C4-2B (cell line): ENCODE data around the gene ATXN1.
"Not testable (repeated sequence)": the region's sequence is repeated elsewhere in the genome, so short reads cannot be mapped to it uniquely, and the experiment has no call there.

ENCODE experiments used
- H3K27ac ChIP-seq: fragments of 450-650 bp; 2 replicates; pipeline ENCODE4 v1.5.1; 2017
- ZFX ChIP-seq: fragments of 450-650 bp; IDR thresholded peaks from 2 replicates; pipeline ENCODE4 v1.6.1; 2017
- TF ChIP-seq, protein P1 (sequence below): fragments of 450-650 bp; conservative IDR thresholded peaks from 2 replicates; pipeline ENCODE4 v1.5.1; 2017; ENCODE audit warnings: mild to moderate bottlenecking

ATXN1 gene

DNA sequence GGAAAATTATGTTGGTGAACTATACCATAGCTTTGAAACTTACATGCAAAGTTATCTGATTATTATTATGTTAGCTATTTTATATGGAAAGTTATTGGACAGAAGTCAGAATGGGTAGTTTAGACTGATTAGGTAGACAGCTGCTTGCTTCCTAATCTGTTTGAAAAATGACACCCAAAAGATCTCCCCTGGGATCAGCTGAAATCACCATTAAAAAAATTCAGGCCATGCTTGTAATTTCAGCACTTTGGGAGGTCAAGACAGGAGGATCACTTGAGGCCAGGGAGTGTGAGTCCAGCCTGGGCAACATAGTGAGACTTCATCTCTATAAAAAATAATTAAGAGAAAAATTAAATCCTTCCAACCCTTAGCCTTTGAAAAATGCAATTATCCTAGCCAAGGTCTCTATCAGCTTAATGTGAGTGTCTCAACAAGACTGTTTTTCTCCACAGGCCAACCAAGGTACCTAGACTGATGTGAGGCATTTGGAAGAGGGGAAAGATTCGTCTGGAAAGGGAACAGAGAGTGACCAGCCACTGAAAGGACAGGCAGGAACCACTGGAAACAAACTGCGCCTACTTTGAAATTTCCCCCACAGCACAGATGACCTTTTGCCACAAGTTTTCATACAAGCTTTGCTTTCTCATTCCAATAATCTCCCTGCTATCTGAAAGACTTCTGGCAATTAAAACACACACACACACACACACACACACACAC lies 290.6 kb downstream of the ATXN1 start:
- TF ChIP-seq, protein P1, sequence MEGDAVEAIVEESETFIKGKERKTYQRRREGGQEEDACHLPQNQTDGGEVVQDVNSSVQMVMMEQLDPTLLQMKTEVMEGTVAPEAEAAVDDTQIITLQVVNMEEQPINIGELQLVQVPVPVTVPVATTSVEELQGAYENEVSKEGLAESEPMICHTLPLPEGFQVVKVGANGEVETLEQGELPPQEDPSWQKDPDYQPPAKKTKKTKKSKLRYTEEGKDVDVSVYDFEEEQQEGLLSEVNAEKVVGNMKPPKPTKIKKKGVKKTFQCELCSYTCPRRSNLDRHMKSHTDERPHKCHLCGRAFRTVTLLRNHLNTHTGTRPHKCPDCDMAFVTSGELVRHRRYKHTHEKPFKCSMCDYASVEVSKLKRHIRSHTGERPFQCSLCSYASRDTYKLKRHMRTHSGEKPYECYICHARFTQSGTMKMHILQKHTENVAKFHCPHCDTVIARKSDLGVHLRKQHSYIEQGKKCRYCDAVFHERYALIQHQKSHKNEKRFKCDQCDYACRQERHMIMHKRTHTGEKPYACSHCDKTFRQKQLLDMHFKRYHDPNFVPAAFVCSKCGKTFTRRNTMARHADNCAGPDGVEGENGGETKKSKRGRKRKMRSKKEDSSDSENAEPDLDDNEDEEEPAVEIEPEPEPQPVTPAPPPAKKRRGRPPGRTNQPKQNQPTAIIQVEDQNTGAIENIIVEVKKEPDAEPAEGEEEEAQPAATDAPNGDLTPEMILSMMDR = no peak
- TF ChIP-seq ZFX = no peak
- no peak overlapping the region for H3K27ac ChIP-seq

DNA sequence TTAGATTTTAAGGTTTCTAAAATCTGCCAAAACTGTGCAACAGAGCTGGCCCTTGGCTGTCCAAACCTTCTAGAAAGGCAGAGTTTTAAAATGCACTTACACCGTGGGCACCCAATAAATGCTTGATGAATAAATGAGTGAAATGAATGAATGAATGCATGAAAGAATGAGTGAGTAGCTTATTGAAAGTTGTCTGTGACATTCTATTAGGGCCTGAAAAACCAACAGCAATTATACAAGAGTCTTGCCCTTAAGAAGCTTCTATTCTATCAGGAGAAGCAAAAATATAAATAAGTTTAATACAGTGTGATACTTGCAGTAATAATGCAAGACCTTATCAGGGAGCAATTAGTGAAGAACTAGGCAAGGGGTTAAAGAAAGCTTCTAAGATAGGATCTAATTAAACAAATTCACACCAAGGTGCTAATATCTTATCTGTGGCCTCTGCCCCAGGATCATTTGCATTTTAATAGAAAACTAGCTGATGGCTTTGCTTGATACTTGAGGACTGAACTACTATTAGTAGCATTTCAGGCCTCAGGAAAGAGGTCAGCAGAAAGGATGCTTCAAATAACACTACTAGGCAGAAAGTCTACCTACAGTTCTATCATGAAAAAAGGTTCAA lies 292.2 kb downstream of the ATXN1 start:
- H3K27ac ChIP-seq = no peak overlapping the region
- TF ChIP-seq, protein P1 = no peak

DNA sequence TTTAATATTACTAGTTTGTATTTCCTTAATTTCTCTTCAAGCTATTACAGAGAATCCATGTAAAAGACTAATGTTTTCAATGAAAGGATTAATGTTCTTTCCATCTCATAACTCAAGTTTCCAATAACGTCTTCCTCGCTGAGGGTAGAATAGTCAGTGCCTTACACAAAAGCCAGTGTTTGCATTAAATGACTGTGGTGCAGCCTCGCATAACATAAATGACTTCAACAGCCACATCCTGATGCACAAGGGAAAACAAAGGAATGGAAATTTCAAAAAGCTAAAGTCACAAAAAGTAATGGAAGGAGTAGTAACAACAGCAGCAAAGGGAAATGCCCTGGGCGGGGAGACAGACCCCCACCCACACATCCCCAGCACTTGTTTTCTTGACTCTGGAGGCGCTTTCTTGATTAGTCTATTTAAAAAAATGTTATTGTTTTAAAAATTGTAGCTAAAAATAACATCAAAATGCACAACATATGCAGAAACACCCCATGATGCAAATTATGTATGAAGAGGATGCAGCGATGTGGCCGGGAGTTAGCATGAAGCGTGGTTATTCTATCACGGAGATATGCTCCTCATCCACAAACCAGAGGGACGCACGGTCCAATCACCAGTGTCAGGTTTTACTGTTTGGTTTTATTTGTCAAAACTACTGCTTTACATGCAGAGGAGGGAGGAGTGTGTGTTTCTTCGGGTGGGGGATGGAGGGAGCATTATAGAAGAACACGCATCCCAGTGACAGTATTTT lies 294.3 kb downstream of the ATXN1 start:
- H3K27ac ChIP-seq = no peak overlapping the region
- no peak for TF ChIP-seq ZFX
- TF ChIP-seq, protein P1 = no peak

DNA sequence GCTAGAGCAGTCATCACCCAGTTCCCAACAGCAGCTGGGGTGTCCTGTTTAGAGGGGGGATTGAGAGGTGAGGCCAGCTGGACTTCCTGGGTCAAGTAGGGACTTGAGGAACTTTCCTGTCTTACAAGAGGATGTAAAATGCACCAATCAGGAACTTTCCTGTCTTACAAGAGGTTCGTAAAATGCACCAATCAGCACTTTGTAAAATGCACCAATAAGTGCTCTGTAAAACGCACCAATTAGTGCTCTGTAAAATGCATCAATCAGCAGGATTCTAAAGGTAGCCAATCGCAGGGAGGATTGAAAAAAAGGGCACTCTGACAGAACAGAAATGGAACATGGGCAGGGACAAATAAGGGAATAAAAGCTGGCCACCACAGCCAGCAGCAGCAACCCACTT lies 297.2 kb downstream of the ATXN1 start:
- no peak for TF ChIP-seq ZFX
- TF ChIP-seq, protein P1 = no peak
- H3K27ac ChIP-seq = no peak overlapping the region

DNA sequence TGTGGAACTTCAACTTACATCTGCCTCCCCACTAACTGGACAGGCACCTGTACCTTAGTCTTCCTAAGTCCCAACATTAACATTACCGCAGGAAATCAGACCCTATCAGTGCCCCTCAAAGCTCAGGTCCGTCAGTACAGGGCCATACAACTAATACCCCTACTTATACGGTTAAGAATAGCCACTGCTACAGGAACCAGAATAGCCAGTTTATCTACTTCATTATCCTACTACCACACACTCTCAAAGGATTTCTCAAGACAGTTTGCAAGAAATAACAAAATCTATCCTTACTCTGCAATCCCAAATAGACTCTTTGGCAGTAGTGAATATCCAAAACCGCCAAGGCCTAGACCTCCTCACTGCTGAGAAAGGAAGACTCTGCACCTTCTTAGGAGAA lies 298.0 kb downstream of the ATXN1 start:
- not testable (repeated sequence) for H3K27ac ChIP-seq

DNA sequence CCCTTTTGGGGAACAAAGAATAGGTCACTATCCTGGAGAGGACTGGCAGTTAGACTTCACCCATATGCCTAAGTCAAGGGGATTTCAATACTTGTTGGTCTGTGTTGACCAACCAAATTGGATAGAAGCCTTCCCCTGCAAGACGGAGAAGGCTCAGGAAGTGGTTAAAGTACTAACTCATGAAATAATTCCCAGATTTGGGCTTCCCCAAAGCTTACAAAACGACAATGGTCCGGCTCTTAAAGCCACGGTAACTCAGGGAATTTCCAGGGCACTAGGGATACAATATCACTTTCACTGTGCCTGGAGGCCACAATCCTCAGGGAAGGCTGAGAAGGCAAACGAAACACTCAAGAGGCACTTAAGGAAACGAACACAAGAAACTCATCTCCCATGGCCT lies 299.8 kb downstream of the ATXN1 start:
- H3K27ac ChIP-seq = no peak overlapping the region
- TF ChIP-seq ZFX = no peak

DNA sequence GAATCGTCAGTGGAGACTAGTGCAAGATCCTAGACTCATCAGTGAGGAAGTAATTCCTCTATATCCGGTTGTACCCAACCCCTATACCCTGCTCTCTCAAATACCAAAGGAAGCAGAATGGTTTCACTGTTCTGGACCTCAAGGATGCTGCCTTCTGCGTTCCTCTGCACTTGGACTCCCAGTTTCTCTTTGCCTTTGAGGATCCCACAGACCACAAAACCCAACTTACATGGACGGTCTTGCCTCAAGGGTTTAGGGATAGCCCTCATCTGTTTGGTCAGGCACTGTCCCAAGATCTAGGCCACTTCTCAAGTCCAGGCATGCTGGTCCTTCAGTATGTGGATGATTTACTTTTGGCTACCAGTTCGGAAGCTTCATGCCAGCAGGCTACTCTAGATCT lies 301.8 kb downstream of the ATXN1 start:
- not testable (repeated sequence) for H3K27ac ChIP-seq

DNA sequence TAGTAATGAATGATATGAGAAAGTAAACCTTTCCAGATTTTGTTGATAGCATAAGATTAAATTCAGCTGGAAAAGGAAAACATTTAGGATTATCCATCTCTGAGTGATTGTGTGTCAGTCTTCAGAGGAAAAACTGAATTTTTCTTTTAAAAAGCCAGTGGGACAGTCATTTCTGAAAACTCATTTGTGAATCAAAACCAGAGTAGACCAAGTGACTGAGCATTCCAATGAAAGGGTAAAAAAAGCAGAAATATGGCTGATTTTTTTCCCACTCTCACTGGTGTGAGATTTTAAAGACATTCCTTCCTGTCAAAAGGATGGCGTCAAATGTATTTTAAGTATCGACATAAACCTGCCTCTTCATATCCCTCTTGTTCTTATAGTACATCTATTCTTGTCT lies 308.9 kb downstream of the ATXN1 start:
- no peak overlapping the region for H3K27ac ChIP-seq
- TF ChIP-seq, protein P1 = no peak
- TF ChIP-seq ZFX = no peak

DNA sequence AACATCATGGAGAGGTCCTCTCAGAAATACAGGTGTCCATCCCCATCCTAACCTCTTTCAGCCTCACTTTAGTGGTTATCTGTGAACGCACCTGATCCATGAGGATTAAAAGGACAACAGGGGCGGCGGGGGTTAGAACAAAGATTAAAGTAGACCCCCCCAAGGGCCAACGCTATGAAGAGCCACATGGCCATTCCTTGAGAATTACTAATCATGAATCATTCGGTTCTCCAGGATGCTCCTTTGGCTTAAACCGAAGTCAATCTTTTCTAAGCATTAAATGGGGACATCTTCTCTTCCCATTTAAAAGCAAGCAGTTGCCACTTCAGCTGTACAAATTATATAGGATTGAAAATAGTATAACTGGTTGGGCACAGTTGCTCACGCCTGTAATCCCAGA lies 310.4 kb downstream of the ATXN1 start:
- no peak for TF ChIP-seq ZFX
- TF ChIP-seq, protein P1 = no peak
- H3K27ac ChIP-seq = no peak overlapping the region
